ENCODE results near the gene KLF3. TPM values are rescaled to one million over a fixed set of nuclear protein-coding genes. Genes with fewer than 3 reads are reported as not detected.
A peak's percentile ranks its signal among the peaks of the same experiment; 100 is the strongest.

Gene KLF3
- total and polyA plus RNA-seq, 9 of the 15 experiments (the other 6 are each of a cell fraction or from before 2014, with no cell fraction given), result 9.9 to 47.2 (median 18.1) TPM

DNA sequence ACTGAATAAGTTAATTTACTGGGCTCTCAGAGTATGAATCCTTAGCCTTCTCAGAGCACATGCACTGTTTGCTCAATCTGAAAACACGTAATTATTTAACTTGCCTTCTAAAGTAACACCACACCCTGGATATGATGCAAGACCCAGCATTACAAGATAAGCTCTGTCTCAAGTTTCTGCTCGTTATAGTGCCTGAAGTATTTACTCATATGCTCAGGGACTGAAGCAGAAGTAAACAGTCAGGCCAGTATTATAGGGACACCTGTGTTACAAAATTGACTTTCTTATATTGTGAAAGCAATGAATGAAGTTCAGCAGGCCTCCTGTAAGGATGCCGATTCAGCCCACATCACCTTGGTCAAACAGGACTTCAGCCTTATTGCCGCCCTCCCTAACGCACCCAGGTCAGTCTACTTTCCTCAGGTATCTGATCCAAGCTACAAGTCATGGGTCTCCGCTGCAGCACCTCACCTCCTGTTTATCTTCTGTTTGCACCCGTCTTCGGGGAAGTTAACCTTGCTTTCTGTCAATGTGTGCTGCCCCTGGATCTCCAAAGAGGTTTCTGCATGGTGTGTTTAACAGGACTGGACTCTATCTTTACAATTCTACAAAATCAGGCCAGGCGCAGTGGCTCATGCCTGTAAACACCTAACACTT is 42.8 kb upstream of the KLF3 start (continued):
- TF ChIP-seq, protein P1, sequence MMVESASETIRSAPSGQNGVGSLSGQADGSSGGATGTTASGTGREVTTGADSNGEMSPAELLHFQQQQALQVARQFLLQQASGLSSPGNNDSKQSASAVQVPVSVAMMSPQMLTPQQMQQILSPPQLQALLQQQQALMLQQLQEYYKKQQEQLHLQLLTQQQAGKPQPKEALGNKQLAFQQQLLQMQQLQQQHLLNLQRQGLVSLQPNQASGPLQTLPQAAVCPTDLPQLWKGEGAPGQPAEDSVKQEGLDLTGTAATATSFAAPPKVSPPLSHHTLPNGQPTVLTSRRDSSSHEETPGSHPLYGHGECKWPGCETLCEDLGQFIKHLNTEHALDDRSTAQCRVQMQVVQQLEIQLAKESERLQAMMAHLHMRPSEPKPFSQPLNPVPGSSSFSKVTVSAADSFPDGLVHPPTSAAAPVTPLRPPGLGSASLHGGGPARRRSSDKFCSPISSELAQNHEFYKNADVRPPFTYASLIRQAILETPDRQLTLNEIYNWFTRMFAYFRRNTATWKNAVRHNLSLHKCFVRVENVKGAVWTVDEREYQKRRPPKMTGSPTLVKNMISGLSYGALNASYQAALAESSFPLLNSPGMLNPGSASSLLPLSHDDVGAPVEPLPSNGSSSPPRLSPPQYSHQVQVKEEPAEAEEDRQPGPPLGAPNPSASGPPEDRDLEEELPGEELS (CRISPR knock-in tag; IDR thresholded peaks at IDR 0.05; ENCODE audit: borderline replicate concordance), result no peak
- TF ChIP-seq, protein P2, sequence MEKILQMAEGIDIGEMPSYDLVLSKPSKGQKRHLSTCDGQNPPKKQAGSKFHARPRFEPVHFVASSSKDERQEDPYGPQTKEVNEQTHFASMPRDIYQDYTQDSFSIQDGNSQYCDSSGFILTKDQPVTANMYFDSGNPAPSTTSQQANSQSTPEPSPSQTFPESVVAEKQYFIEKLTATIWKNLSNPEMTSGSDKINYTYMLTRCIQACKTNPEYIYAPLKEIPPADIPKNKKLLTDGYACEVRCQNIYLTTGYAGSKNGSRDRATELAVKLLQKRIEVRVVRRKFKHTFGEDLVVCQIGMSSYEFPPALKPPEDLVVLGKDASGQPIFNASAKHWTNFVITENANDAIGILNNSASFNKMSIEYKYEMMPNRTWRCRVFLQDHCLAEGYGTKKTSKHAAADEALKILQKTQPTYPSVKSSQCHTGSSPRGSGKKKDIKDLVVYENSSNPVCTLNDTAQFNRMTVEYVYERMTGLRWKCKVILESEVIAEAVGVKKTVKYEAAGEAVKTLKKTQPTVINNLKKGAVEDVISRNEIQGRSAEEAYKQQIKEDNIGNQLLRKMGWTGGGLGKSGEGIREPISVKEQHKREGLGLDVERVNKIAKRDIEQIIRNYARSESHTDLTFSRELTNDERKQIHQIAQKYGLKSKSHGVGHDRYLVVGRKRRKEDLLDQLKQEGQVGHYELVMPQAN (IDR thresholded peaks at IDR 0.05; ENCODE audit: borderline replicate concordance), result no peak
- TF ChIP-seq HEY1 (CRISPR knock-in tag; IDR thresholded peaks at IDR 0.05; ENCODE audit: borderline replicate concordance) (no peak), PURB (CRISPR knock-in tag; IDR thresholded peaks at IDR 0.05; ENCODE audit: low read depth) (no peak), MTF1 (CRISPR knock-in tag; IDR thresholded peaks at IDR 0.05; ENCODE audit: borderline replicate concordance) (no peak), ZNF561 (CRISPR knock-in tag; conservative IDR thresholded peaks at IDR 0.05) (no peak), HNRNPL (IDR thresholded peaks at IDR 0.05; ENCODE audit: low read depth, low read length) (no peak), ARID1B (IDR thresholded peaks at IDR 0.05) (peak; percentile 90), ZNF263 (CRISPR knock-in tag; IDR thresholded peaks at IDR 0.05; ENCODE audit: borderline replicate concordance) (no peak), MCM7 (IDR thresholded peaks at IDR 0.05) (no peak), RBM39 (optimal IDR thresholded peaks at IDR 0.05; ENCODE audit: low read depth, low read length) (no peak), TARDBP (IDR thresholded peaks at IDR 0.05) (no peak), PML (IDR thresholded peaks at IDR 0.05; ENCODE audit: low read length) (peak; percentile 43; the same call in 1 of the 2 replicates), FOXK2 (conservative IDR thresholded peaks at IDR 0.05 in 1 of 2, IDR thresholded peaks at IDR 0.05 in 1 of 2; ENCODE audit: low read depth in 2 of 2) (peak; percentile 80 to 82), BCL6 (CRISPR knock-in tag; IDR thresholded peaks at IDR 0.05) (no peak), NFE2 (IDR thresholded peaks at IDR 0.05; ENCODE audit: low read depth) (no peak), PRMT5 (CRISPR knock-in tag; IDR thresholded peaks at IDR 0.05) (no peak)
- TF ChIP-seq, protein P3, sequence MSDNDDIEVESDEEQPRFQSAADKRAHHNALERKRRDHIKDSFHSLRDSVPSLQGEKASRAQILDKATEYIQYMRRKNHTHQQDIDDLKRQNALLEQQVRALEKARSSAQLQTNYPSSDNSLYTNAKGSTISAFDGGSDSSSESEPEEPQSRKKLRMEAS (CRISPR knock-in tag; IDR thresholded peaks at IDR 0.05), result peak; percentile 12; the same call in 1 of the 2 replicates
- TF ChIP-seq, protein P4, sequence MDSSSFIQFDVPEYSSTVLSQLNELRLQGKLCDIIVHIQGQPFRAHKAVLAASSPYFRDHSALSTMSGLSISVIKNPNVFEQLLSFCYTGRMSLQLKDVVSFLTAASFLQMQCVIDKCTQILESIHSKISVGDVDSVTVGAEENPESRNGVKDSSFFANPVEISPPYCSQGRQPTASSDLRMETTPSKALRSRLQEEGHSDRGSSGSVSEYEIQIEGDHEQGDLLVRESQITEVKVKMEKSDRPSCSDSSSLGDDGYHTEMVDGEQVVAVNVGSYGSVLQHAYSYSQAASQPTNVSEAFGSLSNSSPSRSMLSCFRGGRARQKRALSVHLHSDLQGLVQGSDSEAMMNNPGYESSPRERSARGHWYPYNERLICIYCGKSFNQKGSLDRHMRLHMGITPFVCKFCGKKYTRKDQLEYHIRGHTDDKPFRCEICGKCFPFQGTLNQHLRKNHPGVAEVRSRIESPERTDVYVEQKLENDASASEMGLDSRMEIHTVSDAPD (CRISPR knock-in tag; IDR thresholded peaks at IDR 0.05), result no peak
- TF ChIP-seq, protein P5, sequence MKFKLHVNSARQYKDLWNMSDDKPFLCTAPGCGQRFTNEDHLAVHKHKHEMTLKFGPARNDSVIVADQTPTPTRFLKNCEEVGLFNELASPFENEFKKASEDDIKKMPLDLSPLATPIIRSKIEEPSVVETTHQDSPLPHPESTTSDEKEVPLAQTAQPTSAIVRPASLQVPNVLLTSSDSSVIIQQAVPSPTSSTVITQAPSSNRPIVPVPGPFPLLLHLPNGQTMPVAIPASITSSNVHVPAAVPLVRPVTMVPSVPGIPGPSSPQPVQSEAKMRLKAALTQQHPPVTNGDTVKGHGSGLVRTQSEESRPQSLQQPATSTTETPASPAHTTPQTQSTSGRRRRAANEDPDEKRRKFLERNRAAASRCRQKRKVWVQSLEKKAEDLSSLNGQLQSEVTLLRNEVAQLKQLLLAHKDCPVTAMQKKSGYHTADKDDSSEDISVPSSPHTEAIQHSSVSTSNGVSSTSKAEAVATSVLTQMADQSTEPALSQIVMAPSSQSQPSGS (CRISPR knock-in tag; IDR thresholded peaks at IDR 0.05), result no peak
- TF ChIP-seq, protein P6, sequence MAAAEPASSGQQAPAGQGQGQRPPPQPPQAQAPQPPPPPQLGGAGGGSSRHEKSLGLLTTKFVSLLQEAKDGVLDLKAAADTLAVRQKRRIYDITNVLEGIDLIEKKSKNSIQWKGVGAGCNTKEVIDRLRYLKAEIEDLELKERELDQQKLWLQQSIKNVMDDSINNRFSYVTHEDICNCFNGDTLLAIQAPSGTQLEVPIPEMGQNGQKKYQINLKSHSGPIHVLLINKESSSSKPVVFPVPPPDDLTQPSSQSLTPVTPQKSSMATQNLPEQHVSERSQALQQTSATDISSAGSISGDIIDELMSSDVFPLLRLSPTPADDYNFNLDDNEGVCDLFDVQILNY (CRISPR knock-in tag; IDR thresholded peaks at IDR 0.05), result no peak

Measured in K562 (cell line).